HepG2 (cell line): Measurements from ENCODE around the gene CYP2A13.

Experiments
- ASH2L ChIP-seq: fragments of 300-600, 200-600 bp; sonication (generic); IDR thresholded peaks from 2 replicates; pipeline ENCODE4 v1.7.0; 2017; ENCODE audit warnings: low read depth, mild to moderate bottlenecking, moderate library complexity, mixed read lengths, low read length; ENCODE audit not compliant: insufficient read length
- MXI1 ChIP-seq: IDR thresholded peaks from 3 replicates; pipeline ENCODE4 v1.6.1; 2012; ENCODE audit warnings: low read depth, low read length, inconsistent platforms, borderline replicate concordance
- NAIF1 ChIP-seq: sonication (generic); formaldehyde crosslinking; IDR thresholded peaks from 2 replicates; pipeline ENCODE4 v1.5.0; 2020; ENCODE audit warnings: mild to moderate bottlenecking, missing genetic modification reagents, borderline replicate concordance
- NFYB ChIP-seq: sonication (generic); formaldehyde crosslinking; IDR thresholded peaks from 2 replicates; pipeline ENCODE4 v1.4.0; 2020; ENCODE audit warnings: missing genetic modification reagents
- TARDBP ChIP-seq: sonication (generic); formaldehyde crosslinking; IDR thresholded peaks from 2 replicates; pipeline ENCODE4 v1.8.0; 2022; ENCODE audit warnings: mild to moderate bottlenecking, missing genetic modification reagents
- ZNF382 ChIP-seq: sonication (generic); formaldehyde crosslinking; IDR thresholded peaks from 2 replicates; pipeline ENCODE4 v1.5.0; 2020; ENCODE audit warnings: missing genetic modification reagents, mild to moderate bottlenecking, borderline replicate concordance
- ZNF782 ChIP-seq: sonication (generic); formaldehyde crosslinking; IDR thresholded peaks from 2 replicates; pipeline ENCODE4 v1.4.0; 2020; ENCODE audit warnings: missing genetic modification reagents, mild to moderate bottlenecking, borderline replicate concordance
- TF ChIP-seq, protein P1 (sequence below): sonication (generic); formaldehyde crosslinking; conservative IDR thresholded peaks from 2 replicates; pipeline ENCODE4 v1.4.0; 2020; ENCODE audit warnings: missing genetic modification reagents
- TF ChIP-seq, protein P2 (sequence below): sonication (generic); formaldehyde crosslinking; IDR thresholded peaks from 2 replicates; pipeline ENCODE4 v1.4.0; 2020; ENCODE audit warnings: mild to moderate bottlenecking, missing genetic modification reagents
- TF ChIP-seq, protein P3 (sequence below): sonication (generic); formaldehyde crosslinking; IDR thresholded peaks from 2 replicates; pipeline ENCODE4 v1.5.0; 2020; ENCODE audit warnings: mild to moderate bottlenecking, missing genetic modification reagents, moderate library complexity

DNA sequence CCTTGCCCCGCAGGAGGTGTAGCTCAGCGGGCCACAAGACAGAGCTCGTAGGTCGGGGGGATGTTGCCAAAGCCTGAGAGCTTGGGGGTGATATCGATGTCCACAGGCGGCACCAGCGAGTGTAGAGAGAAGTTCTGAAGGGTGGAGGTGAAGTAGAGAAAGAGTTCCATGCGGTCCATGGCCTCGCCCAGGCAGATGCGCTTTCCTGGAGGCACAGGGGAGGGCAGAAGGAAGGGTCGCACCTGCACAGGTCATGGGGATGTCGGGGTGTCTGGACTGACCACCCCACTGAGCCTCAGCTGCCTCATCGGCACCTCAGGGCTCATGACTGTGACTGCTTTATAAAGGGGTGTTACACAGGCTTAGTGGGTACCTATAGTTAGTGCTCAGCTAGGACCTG lies 37.8 kb upstream of the CYP2A13 start:
- TF ChIP-seq, protein P1, sequence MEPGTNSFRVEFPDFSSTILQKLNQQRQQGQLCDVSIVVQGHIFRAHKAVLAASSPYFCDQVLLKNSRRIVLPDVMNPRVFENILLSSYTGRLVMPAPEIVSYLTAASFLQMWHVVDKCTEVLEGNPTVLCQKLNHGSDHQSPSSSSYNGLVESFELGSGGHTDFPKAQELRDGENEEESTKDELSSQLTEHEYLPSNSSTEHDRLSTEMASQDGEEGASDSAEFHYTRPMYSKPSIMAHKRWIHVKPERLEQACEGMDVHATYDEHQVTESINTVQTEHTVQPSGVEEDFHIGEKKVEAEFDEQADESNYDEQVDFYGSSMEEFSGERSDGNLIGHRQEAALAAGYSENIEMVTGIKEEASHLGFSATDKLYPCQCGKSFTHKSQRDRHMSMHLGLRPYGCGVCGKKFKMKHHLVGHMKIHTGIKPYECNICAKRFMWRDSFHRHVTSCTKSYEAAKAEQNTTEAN (CRISPR knock-in tag) = no peak
- TF ChIP-seq MXI1 = no peak
- TF ChIP-seq ZNF782 (CRISPR knock-in tag) = no peak
- TF ChIP-seq NFYB = no peak
- TF ChIP-seq ASH2L = no peak
- no peak for TF ChIP-seq TARDBP (CRISPR knock-in tag)
- no peak for TF ChIP-seq ZNF382 (CRISPR knock-in tag)
- TF ChIP-seq, protein P2, sequence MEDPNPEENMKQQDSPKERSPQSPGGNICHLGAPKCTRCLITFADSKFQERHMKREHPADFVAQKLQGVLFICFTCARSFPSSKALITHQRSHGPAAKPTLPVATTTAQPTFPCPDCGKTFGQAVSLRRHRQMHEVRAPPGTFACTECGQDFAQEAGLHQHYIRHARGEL (CRISPR knock-in tag) = no peak
- TF ChIP-seq, protein P3, sequence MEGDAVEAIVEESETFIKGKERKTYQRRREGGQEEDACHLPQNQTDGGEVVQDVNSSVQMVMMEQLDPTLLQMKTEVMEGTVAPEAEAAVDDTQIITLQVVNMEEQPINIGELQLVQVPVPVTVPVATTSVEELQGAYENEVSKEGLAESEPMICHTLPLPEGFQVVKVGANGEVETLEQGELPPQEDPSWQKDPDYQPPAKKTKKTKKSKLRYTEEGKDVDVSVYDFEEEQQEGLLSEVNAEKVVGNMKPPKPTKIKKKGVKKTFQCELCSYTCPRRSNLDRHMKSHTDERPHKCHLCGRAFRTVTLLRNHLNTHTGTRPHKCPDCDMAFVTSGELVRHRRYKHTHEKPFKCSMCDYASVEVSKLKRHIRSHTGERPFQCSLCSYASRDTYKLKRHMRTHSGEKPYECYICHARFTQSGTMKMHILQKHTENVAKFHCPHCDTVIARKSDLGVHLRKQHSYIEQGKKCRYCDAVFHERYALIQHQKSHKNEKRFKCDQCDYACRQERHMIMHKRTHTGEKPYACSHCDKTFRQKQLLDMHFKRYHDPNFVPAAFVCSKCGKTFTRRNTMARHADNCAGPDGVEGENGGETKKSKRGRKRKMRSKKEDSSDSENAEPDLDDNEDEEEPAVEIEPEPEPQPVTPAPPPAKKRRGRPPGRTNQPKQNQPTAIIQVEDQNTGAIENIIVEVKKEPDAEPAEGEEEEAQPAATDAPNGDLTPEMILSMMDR = no peak
- no peak for TF ChIP-seq NAIF1 (CRISPR knock-in tag)
